ENCODE data around the gene NCOA3.

Gene NCOA3

GRCh38 chr20:47531458-47531857 lies 29.8 kb downstream of the NCOA3 start:
- no peaks in the 10 kb centered on the region for H3K27me3 Mint-ChIP-seq
- peaks cover 5% of the 10 kb centered on the region for H3K9me3 Mint-ChIP-seq
- H3K4me1 Mint-ChIP-seq (ENCODE audit: low read depth), result peaks cover 70% of the 10 kb centered on the region
- H3K36me3 Mint-ChIP-seq (ENCODE audit: low read depth), result peaks cover 56% of the 10 kb centered on the region
- no peak overlapping the region for H3K4me3 Mint-ChIP-seq
- H3K27ac Mint-ChIP-seq, result peak overlapping the region; percentile 73

- Mint-ChIP-seq H3K27me3 (no peaks in the 10 kb centered on the region), H3K36me3 (ENCODE audit: low read depth) (peaks cover 54% of the 10 kb centered on the region), H3K27ac (peak overlapping the region; percentile 73), H3K4me3 (no peak overlapping the region), H3K9me3 (peaks cover 3% of the 10 kb centered on the region), H3K4me1 (ENCODE audit: low read depth) (peaks cover 70% of the 10 kb centered on the region)
Measured at GRCh38 chr20:47532002-47532401, 30.3 kb downstream of the NCOA3 start.

DNA sequence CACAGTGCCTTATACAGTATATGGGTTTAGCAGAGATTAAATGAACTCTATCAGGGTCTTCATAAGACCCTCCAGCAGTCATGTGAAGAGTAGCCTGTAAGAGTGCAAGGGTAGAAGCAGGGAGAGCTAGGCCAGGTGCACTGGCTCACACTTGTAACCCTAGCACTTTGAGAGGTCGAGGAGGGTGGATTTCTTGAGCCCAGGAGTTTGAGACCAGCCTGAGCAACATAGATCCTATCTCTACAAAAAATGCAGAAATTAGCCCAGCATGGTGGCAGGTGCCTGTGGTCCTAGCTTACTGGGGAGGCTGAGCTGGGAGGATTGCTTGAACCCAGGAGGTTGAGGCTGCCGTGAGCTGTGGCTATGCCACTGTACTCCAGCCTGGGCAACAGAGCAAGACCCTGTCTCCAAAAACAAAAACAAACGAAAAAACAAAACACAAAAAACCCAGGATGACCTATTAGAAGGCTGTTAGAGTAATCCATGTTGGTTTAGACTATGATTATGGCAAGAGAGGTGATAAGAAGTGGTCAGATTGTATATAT lies 31.9 kb downstream of the NCOA3 start:
- Mint-ChIP-seq H3K36me3 (ENCODE audit: low read depth) (peaks cover 47% of the 10 kb centered on the region), H3K4me3 (no peak overlapping the region), H3K27me3 (no peaks in the 10 kb centered on the region), H3K27ac (peak overlapping the region; percentile 61), H3K4me1 (ENCODE audit: low read depth) (peaks cover 63% of the 10 kb centered on the region), H3K9me3 (no peaks in the 10 kb centered on the region)

DNA sequence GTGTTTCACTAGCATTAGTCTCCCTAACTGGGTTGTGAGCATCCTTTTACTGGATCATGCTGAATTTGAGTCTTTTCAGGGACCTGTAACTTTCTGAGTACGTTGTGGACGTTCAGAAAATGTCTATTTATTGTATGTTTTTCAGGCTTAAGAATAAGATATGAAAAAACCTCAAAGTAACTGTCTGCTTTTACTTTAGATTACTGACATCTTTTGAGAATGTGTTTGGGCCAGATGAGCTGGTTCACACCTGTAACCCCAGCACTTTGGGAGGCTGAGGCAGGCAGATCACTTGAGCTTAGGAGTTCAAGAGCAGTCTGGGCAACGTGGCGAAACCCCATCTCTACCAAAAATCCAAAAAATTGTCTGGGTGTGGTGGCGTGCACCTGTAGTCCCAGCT lies 32.7 kb downstream of the NCOA3 start:
- H3K27me3 Mint-ChIP-seq, result no peaks in the 10 kb centered on the region
- H3K36me3 Mint-ChIP-seq (ENCODE audit: low read depth), result peaks cover 47% of the 10 kb centered on the region
- peaks cover 67% of the 10 kb centered on the region for H3K4me1 Mint-ChIP-seq (ENCODE audit: low read depth)
- peak overlapping the region; percentile 49 for H3K27ac Mint-ChIP-seq
- no peaks in the 10 kb centered on the region for H3K9me3 Mint-ChIP-seq
- no peak overlapping the region for H3K4me3 Mint-ChIP-seq

DNA sequence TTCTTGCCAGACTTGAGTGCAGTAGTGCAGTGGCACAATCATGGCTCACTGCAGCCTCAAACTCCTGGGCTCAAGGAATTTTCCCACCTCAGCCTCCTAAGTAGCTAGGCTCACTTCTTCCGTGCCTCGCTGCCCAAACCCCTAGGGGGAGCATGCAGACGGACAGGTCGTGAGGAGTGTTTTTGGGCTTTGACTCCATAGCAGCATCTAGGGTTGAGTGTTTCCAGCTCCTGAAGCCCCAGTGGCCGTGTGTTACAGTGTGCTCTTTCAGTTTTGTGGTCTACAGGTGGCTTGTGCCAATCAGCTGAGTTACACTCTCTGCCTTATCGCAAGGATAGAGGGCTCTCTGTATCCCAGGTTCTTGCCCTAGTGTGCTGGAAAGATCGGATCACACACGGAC lies 33.4 kb downstream of the NCOA3 start:
- Mint-ChIP-seq H3K36me3 (ENCODE audit: low read depth) (peaks cover 40% of the 10 kb centered on the region), H3K27ac (no peak overlapping the region), H3K4me1 (ENCODE audit: low read depth) (peaks cover 67% of the 10 kb centered on the region), H3K27me3 (no peaks in the 10 kb centered on the region), H3K4me3 (no peak overlapping the region), H3K9me3 (no peaks in the 10 kb centered on the region)

GRCh38 chr20:47535994-47536393 lies 34.3 kb downstream of the NCOA3 start:
- no peaks in the 10 kb centered on the region for H3K9me3 Mint-ChIP-seq
- H3K4me3 Mint-ChIP-seq, result no peak overlapping the region
- no peak overlapping the region for H3K27ac Mint-ChIP-seq
- peaks cover 38% of the 10 kb centered on the region for H3K36me3 Mint-ChIP-seq (ENCODE audit: low read depth)
- H3K4me1 Mint-ChIP-seq (ENCODE audit: low read depth), result peaks cover 71% of the 10 kb centered on the region
- H3K27me3 Mint-ChIP-seq, result no peaks in the 10 kb centered on the region

- H3K36me3 Mint-ChIP-seq (ENCODE audit: low read depth), result peaks cover 21% of the 10 kb centered on the region
- H3K27me3 Mint-ChIP-seq, result no peaks in the 10 kb centered on the region
- H3K4me1 Mint-ChIP-seq (ENCODE audit: low read depth), result peaks cover 84% of the 10 kb centered on the region
Measured at GRCh38 chr20:47540443-47541354, 39.0 kb downstream of the NCOA3 start.

GRCh38 chr20:47541355-47541922 lies 39.8 kb downstream of the NCOA3 start:
- no peaks in the 10 kb centered on the region for H3K27me3 Mint-ChIP-seq

More at GRCh38 chr20:47540443-47541354, 39.0 kb downstream of the NCOA3 start:
- Mint-ChIP-seq H3K4me3 (no peak overlapping the region), H3K9me3 (no peaks in the 10 kb centered on the region), H3K27ac (peak overlapping the region; percentile 92)

DNA sequence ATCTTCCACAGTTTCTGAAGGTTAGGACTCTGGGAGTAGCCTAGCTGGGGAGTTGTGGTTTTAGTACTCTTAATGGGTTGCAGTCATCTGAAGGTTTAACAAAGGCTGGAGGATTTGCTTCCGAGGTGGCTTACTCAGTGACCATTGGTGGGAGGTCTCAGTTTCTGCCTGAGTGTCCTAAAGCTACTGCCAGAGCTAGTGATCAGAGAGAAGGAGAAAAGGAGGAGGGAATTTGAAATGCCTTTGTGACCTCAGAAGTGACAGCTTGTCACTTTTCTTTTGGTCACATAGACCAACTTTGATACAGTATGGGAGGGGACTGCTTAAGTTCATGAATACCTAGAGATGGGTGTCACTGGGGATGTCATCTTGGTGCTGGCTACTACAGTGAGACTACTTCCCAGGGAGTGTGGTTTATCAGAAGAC lies 41.3 kb downstream of the NCOA3 start:
- peak overlapping the region; percentile 85 for H3K27ac Mint-ChIP-seq
- H3K4me1 Mint-ChIP-seq (ENCODE audit: low read depth), result peaks cover 84% of the 10 kb centered on the region
- H3K4me3 Mint-ChIP-seq, result peak overlapping the region; percentile 32

More at GRCh38 chr20:47541355-47541922, 39.8 kb downstream of the NCOA3 start:
- peak overlapping the region; percentile 52 for H3K27ac Mint-ChIP-seq
- no peak overlapping the region for H3K4me3 Mint-ChIP-seq
- peaks cover 84% of the 10 kb centered on the region for H3K4me1 Mint-ChIP-seq (ENCODE audit: low read depth)
- peaks cover 24% of the 10 kb centered on the region for H3K36me3 Mint-ChIP-seq (ENCODE audit: low read depth)
- H3K9me3 Mint-ChIP-seq, result no peaks in the 10 kb centered on the region

GRCh38 chr20:47544240-47544639 lies 42.6 kb downstream of the NCOA3 start:
- Mint-ChIP-seq H3K27ac (peak overlapping the region; percentile 4), H3K27me3 (no peaks in the 10 kb centered on the region), H3K36me3 (ENCODE audit: low read depth) (peaks cover 29% of the 10 kb centered on the region), H3K9me3 (no peaks in the 10 kb centered on the region), H3K4me1 (ENCODE audit: low read depth) (peaks cover 77% of the 10 kb centered on the region), H3K4me3 (no peak overlapping the region)

More for the DNA sequence above, 41.3 kb downstream of the NCOA3 start:
- Mint-ChIP-seq H3K9me3 (no peaks in the 10 kb centered on the region), H3K36me3 (ENCODE audit: low read depth) (peaks cover 30% of the 10 kb centered on the region), H3K27me3 (no peaks in the 10 kb centered on the region)

DNA sequence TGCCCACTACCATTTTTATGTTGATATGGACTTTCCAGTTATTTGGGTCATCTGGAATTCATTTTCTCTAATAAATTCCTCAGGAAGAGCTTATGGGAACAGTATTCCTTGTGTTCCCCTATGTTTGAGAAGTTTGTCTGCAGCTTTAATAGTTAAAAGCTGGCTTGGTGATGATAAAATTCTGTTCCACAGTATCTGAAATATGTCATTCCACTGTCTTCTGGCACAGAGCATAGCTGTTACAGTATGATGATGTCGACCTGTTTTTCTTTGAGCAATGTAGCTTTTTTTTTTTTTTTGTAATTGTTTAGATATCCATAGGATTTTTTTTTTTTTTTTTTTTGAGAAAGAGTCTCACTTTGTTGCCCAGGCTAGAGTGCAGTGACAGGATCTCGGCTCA lies 43.2 kb downstream of the NCOA3 start:
- Mint-ChIP-seq H3K4me1 (ENCODE audit: low read depth) (peaks cover 77% of the 10 kb centered on the region), H3K9me3 (no peaks in the 10 kb centered on the region), H3K4me3 (no peak overlapping the region), H3K27me3 (no peaks in the 10 kb centered on the region), H3K27ac (no peak overlapping the region), H3K36me3 (ENCODE audit: low read depth) (peaks cover 35% of the 10 kb centered on the region)

DNA sequence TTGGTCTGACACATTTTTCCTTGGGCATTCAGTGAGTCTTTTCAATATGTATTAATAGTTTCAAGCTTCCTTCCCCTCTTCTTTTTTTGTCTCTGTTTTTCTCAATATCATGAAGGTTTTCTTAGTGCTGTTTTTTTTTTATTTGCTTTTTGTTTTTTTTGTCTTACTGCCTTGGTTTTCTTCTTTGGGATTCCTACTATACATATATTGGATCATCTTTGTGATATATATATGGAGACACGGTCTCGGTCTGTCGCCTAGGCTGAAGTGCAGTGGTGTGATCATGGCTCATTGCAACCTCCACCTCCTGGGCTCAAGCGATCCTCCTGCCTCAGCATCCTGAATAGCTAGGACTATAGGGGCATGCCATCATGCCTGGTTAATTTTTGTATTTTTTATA lies 43.8 kb downstream of the NCOA3 start:
- H3K4me3 Mint-ChIP-seq, result no peak overlapping the region
- H3K27me3 Mint-ChIP-seq, result no peaks in the 10 kb centered on the region
- H3K9me3 Mint-ChIP-seq, result no peaks in the 10 kb centered on the region
- H3K36me3 Mint-ChIP-seq (ENCODE audit: low read depth), result peaks cover 36% of the 10 kb centered on the region
- peak overlapping the region; percentile 68 for H3K27ac Mint-ChIP-seq
- peaks cover 74% of the 10 kb centered on the region for H3K4me1 Mint-ChIP-seq (ENCODE audit: low read depth)

DNA sequence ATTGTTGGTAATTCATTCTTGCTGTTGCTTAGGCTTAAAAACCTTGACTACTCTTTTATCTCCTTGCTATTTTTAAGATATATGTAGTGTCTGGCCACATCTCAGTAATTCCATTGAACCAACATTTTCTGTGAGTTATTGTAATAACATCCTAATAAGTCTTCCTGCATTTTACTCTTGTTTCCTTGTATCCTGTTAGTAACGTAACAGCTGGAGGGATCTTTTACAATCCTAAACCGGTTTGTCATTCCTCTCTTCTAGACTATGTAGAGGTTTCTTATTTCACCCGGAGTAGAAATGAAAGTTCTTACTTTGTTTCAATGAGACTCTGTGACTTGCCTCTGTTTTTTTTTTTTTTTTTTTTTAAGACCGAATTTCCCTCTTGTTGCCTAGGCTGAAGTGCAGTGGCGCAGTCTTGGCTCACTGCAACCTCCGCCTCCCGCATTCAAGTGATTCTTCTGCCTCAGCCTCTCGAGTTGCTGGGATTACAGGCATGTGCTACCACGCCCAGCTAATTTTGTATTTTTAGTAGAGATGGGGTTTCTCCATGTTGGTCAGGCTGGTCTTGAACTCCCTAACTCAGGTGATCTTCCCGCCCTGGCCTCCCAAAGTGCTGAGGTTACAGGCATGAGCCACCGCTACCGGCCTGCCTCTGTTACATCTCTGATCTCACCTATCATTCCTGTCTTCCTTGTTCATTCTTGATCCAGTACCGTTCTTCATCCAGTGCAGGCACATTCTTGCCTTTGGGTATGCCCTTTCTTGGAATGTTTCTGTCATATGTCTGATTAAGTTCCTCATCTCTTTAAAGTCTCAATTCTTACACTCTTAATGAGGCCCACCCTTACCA lies 44.7 kb downstream of the NCOA3 start:
- Mint-ChIP-seq H3K27ac (peak overlapping the region; percentile 39), H3K9me3 (no peaks in the 10 kb centered on the region), H3K27me3 (no peaks in the 10 kb centered on the region), H3K36me3 (ENCODE audit: low read depth) (peaks cover 40% of the 10 kb centered on the region), H3K4me3 (no peak overlapping the region), H3K4me1 (ENCODE audit: low read depth) (peaks cover 73% of the 10 kb centered on the region)

DNA sequence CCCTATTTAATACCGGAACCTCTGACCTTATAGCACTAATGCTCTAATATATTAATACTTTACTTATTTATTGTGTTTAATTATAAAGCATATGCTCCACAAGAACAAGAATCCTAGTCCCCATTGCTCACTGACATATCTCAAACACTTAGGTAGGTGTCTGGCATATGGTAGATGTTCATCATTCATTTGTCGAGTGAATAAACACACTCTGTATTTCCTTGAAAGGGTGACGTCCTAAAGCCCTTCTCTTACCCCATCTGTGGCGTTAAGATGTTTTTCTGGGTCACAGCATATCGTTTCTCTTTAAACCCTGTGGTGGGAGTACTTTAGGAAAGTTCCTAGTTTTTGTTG lies 45.3 kb downstream of the NCOA3 start:
- Mint-ChIP-seq H3K9me3 (no peaks in the 10 kb centered on the region), H3K27me3 (no peaks in the 10 kb centered on the region), H3K27ac (no peak overlapping the region), H3K36me3 (ENCODE audit: low read depth) (peaks cover 42% of the 10 kb centered on the region), H3K4me1 (ENCODE audit: low read depth) (peaks cover 72% of the 10 kb centered on the region), H3K4me3 (no peak overlapping the region)
